BLaER1 treated with 17β-estradiol and CSF1 and Interleukin-3, amounts not matched to agents 10 nM and 100 nM (cell line): ENCODE results near the gene PLEKHF1.
"Not testable (repeated sequence)": the region's sequence is repeated elsewhere in the genome, so short reads cannot be mapped to it uniquely, and the experiment has no call there.

Experiments used
- H3K27ac ChIP-seq, 11 experiments: shearing (Covaris generic); formaldehyde crosslinking; 2 replicates each; pipeline ENCODE4 v1.8.1; 2022
- H3K27me3 ChIP-seq, 11 experiments: shearing (Covaris generic); formaldehyde crosslinking; 2 replicates each; pipeline ENCODE4 v1.8.1; 2022
- H3K36me3 ChIP-seq, 11 experiments: shearing (Covaris generic); formaldehyde crosslinking; 2 replicates each; pipeline ENCODE4 v1.8.1; 2022
- H3K4me1 ChIP-seq, 10 experiments: shearing (Covaris generic); formaldehyde crosslinking; 2 replicates each; pipeline ENCODE4 v1.8.1; 2022
- H3K4me2 ChIP-seq, 11 experiments: shearing (Covaris generic); formaldehyde crosslinking; 2 replicates each; pipeline ENCODE4 v1.8.1; 2022
- H3K4me3 ChIP-seq, 10 experiments: shearing (Covaris generic); formaldehyde crosslinking; 2 replicates each; pipeline ENCODE4 v1.8.1; 2022
- H3K9ac ChIP-seq, 11 experiments: shearing (Covaris generic); formaldehyde crosslinking; 2 replicates each; pipeline ENCODE4 v1.8.1; 2022
- H3K9me3 ChIP-seq, 11 experiments: shearing (Covaris generic); formaldehyde crosslinking; replicated peaks in 1 of 11; 2 replicates each; pipeline ENCODE4 v1.8.1; 2022
- H4K20me1 ChIP-seq, 11 experiments: shearing (Covaris generic); formaldehyde crosslinking; 2 replicates each; pipeline ENCODE4 v1.8.1; 2022
- Cebpa-rat ChIP-seq, 11 experiments: shearing (Covaris generic); IDR thresholded peaks; 2 replicates each; pipeline ENCODE4 v1.8.1; 2022

The PLEKHF1 gene

GRCh38 chr19:29665826-29666577 is 741 bp downstream of the PLEKHF1 start:
- H3K4me3 ChIP-seq, result peak overlapping the region; percentile 69 to 95 (median 80)
- no peaks in the 10 kb centered on the region for H3K9me3 ChIP-seq
- H3K36me3 ChIP-seq, result 0 out of 22 replicates have a peak, but pooled peaks cover 0 to 7% (median 0%) of the 10 kb centered on the region in 11 experiments
- peaks cover 50 to 81% (median 58%) of the 10 kb centered on the region in 10 experiments for H3K4me1 ChIP-seq
- H3K9ac ChIP-seq, result peak overlapping the region; percentile 58 to 88 (median 78)
- H3K27me3 ChIP-seq, result peaks cover 0 to 14% (median 8%) of the 10 kb centered on the region in 11 experiments; a peak in 10 of 22 replicates
- peak overlapping the region; percentile 97 to 100 (median 99) for H3K4me2 ChIP-seq
- peaks cover 0 to 35% (median 20%) of the 10 kb centered on the region in 11 experiments; a peak in 13 of 22 replicates for H4K20me1 ChIP-seq
- H3K27ac ChIP-seq, result peak overlapping the region in 8 of 11 experiments; percentile 27 to 57 (median 50); a peak in 11 of 22 replicates
- no peak for TF ChIP-seq Cebpa-rat (IDR thresholded peaks at IDR 0.05)

DNA sequence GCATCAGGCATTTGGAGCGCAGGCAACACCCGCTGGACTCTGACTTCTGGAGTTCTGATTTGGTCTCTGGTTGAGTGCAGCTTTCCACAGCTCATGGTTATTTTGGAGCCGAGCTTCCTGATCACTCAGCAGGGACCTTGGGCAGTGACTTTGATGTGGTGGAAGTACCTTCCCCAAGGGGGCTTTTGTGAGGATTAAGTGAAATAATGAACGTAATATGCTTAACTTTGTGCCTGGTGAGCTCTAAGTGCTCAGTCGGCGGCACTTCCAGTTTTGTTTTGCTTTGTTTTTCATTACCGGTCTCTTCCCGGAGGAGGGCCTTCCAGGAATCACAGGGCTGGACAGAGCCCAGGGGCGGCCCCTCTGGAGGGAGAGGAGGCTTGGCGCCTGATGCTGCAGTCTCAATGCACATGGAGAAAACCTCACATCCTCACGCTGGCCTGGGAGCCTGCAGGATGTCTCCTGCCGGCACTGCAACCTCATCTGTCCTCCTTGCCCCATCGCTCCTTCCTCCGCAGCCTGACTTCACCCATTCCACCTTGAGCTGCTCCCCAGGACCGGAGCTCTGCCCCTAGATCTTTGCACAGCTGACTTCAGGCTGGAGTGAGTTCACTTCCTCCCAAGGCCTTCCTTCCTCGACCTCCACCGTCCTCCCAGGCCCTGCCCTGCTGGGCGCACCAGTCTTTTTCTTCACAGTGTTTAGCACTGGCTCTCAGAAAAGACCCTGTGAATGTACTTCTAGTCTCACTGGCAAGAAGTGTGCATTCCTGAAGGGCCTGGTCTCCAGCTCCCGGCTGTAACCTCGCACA is 1.5 kb downstream of the PLEKHF1 start:
- H4K20me1 ChIP-seq, result peaks cover 0 to 43% (median 22%) of the 10 kb centered on the region in 11 experiments; a peak in 13 of 22 replicates
- peak overlapping the region in 10 of 11 experiments; percentile 45 to 88 (median 78); a peak in 20 of 22 replicates for H3K9ac ChIP-seq
- H3K27ac ChIP-seq, result peak overlapping the region in 5 of 11 experiments; percentile 22 to 56 (median 49); a peak in 8 of 22 replicates
- peaks cover 0 to 14% (median 8%) of the 10 kb centered on the region in 11 experiments; a peak in 10 of 22 replicates for H3K27me3 ChIP-seq
- H3K36me3 ChIP-seq, result 0 out of 22 replicates have a peak, but pooled peaks cover 0 to 13% (median 0%) of the 10 kb centered on the region in 11 experiments
- H3K4me3 ChIP-seq, result peak overlapping the region; percentile 69 to 95 (median 80); a peak in 19 of 20 replicates
- TF ChIP-seq Cebpa-rat (IDR thresholded peaks at IDR 0.05), result no peak
- H3K4me2 ChIP-seq, result peak overlapping the region; percentile 97 to 100 (median 99)
- H3K4me1 ChIP-seq, result peaks cover 57 to 89% (median 66%) of the 10 kb centered on the region in 10 experiments
- no peaks in the 10 kb centered on the region for H3K9me3 ChIP-seq

DNA sequence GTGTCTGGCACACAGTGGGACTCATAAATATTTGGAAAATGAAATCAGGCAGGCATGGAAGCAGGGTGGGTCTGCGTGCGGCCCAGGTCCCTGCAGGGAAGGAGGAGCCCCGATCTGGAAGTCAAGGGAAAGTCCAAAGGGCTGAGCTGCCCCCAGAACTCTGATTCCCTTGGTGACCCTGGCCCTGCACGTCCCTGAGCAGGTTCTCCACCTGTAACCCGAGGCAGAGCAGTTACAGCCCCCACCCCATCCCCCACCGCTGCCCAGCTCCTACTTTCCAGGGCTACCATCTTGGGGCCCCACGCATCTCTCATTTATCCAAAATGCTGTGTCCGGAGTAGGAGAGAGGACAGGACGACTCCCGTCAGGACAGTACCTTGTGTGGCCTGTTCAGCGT is 2.1 kb downstream of the PLEKHF1 start:
- peak overlapping the region in 4 of 11 experiments; percentile 15 to 56 (median 34); a peak in 2 of 22 replicates for H3K27ac ChIP-seq
- peaks cover 0 to 49% (median 22%) of the 10 kb centered on the region in 11 experiments; a peak in 13 of 22 replicates for H4K20me1 ChIP-seq
- H3K9me3 ChIP-seq, result no peaks in the 10 kb centered on the region
- TF ChIP-seq Cebpa-rat (IDR thresholded peaks at IDR 0.05), result no peak
- peaks cover 0 to 14% (median 8%) of the 10 kb centered on the region in 11 experiments; a peak in 10 of 22 replicates for H3K27me3 ChIP-seq
- H3K4me3 ChIP-seq, result peak overlapping the region in 6 of 10 experiments; percentile 77 to 95 (median 90); a peak in 13 of 20 replicates
- peak overlapping the region; percentile 97 to 100 (median 99) for H3K4me2 ChIP-seq
- H3K36me3 ChIP-seq, result 0 out of 22 replicates have a peak, but pooled peaks cover 0 to 13% (median 0%) of the 10 kb centered on the region in 11 experiments
- peak overlapping the region in 7 of 11 experiments; percentile 45 to 88 (median 79); a peak in 9 of 22 replicates for H3K9ac ChIP-seq
- peaks cover 63 to 90% (median 71%) of the 10 kb centered on the region in 10 experiments for H3K4me1 ChIP-seq

DNA sequence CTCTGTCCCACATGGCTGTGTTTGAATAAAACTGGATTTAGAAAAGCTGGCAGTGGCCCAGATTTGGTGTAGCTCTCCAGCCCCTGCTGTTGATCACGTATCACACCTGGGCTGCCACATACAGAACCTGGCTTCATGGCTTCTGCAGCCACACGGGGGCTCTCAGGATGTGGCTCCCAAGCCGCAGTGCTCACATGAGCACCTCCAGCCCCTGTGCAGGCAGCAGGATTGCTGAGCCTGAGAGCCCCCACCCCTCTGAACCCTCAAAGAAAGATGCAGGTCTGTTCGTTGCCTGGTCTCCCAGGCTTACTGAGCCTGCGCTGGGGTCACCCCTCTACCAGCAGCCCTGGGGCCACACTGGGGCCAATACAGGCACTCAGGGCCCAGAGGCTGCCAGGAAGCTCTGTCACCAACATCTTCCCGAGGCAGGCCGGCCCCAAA is 2.7 kb downstream of the PLEKHF1 start:
- no peak for TF ChIP-seq Cebpa-rat (IDR thresholded peaks at IDR 0.05)
- H3K27ac ChIP-seq, result peak overlapping the region in 3 of 11 experiments; percentile 20 to 40 (median 33); a peak in 6 of 22 replicates
- H3K4me2 ChIP-seq, result peak overlapping the region; percentile 97 to 100 (median 99)
- H3K4me1 ChIP-seq, result peaks cover 69 to 90% (median 74%) of the 10 kb centered on the region in 10 experiments
- peak overlapping the region in 2 of 10 experiments; percentile 91 to 93; a peak in 4 of 20 replicates for H3K4me3 ChIP-seq
- H3K27me3 ChIP-seq, result peaks cover 0 to 14% (median 8%) of the 10 kb centered on the region in 11 experiments; a peak in 10 of 22 replicates
- peak overlapping the region in 8 of 11 experiments; percentile 10 to 83 (median 38); a peak in 8 of 22 replicates for H3K9ac ChIP-seq
- 0 out of 22 replicates have a peak, but pooled peaks cover 0 to 13% (median 0%) of the 10 kb centered on the region in 11 experiments for H3K36me3 ChIP-seq
- peaks cover 0 to 54% (median 22%) of the 10 kb centered on the region in 11 experiments; a peak in 13 of 22 replicates for H4K20me1 ChIP-seq
- no peaks in the 10 kb centered on the region for H3K9me3 ChIP-seq

- Histone ChIP-seq H3K4me3 (peak overlapping the region in 1 of 10 experiments; percentile 93; a peak in 1 of 20 replicates), H3K27me3 (peaks cover 0 to 14% (median 8%) of the 10 kb centered on the region in 11 experiments; a peak in 10 of 22 replicates), H3K4me2 (peak overlapping the region; percentile 97 to 100 (median 99)), H4K20me1 (peaks cover 0 to 62% (median 26%) of the 10 kb centered on the region in 11 experiments; a peak in 13 of 22 replicates), H3K36me3 (peaks cover 0 to 17% (median 3%) of the 10 kb centered on the region in 11 experiments; a peak in 13 of 22 replicates), H3K27ac (peak overlapping the region in 2 of 11 experiments; percentile 20 to 40; a peak in 2 of 22 replicates), H3K4me1 (peaks cover 79 to 90% (median 80%) of the 10 kb centered on the region in 10 experiments), H3K9me3 (no peaks in the 10 kb centered on the region), H3K9ac (peak overlapping the region in 1 of 11 experiments; percentile 83; a peak in 1 of 22 replicates)
- TF ChIP-seq Cebpa-rat (IDR thresholded peaks at IDR 0.05), result no peak
These were observed 3.7 kb downstream of the PLEKHF1 start for GRCh38 chr19:29668746-29669609.

- H3K4me1 ChIP-seq, result peaks cover 77 to 93% (median 83%) of the 10 kb centered on the region in 10 experiments
- H3K36me3 ChIP-seq, result peaks cover 0 to 29% (median 15%) of the 10 kb centered on the region in 11 experiments; a peak in 17 of 22 replicates
- no peak overlapping the region for H3K27ac ChIP-seq
- no peak overlapping the region for H3K9ac ChIP-seq
- peaks cover 0 to 75% (median 29%) of the 10 kb centered on the region in 11 experiments; a peak in 13 of 22 replicates for H4K20me1 ChIP-seq
- no peak for TF ChIP-seq Cebpa-rat (IDR thresholded peaks at IDR 0.05)
- H3K27me3 ChIP-seq, result peaks cover 0 to 14% (median 8%) of the 10 kb centered on the region in 11 experiments; a peak in 9 of 22 replicates
- H3K4me2 ChIP-seq, result peak overlapping the region in 1 of 11 experiments; percentile 94; a peak in 1 of 22 replicates
- H3K9me3 ChIP-seq, result no peaks in the 10 kb centered on the region
- no peak overlapping the region for H3K4me3 ChIP-seq
These were observed 5.0 kb downstream of the PLEKHF1 start for GRCh38 chr19:29670255-29670654.

GRCh38 chr19:29671026-29671392 is 5.7 kb downstream of the PLEKHF1 start:
- H3K27ac ChIP-seq, H3K4me3 ChIP-seq, H3K9ac ChIP-seq, H3K27me3 ChIP-seq, H3K9me3 ChIP-seq: not testable (repeated sequence)
- H3K4me2 ChIP-seq, result peak overlapping the region in 8 of 11 experiments; percentile 88 to 97 (median 96); a peak in 14 of 22 replicates
- peaks cover 74 to 97% (median 85%) of the 10 kb centered on the region in 10 experiments for H3K4me1 ChIP-seq
- H3K36me3 ChIP-seq, result peaks cover 0 to 37% (median 20%) of the 10 kb centered on the region in 11 experiments; a peak in 17 of 22 replicates
- H4K20me1 ChIP-seq, result peaks cover 0 to 83% (median 30%) of the 10 kb centered on the region in 11 experiments; a peak in 14 of 22 replicates
